HG03135 (cell line): Measurements from ENCODE around the gene PCDHGA3.
"Not testable (repeated sequence)": the region's sequence is repeated elsewhere in the genome, so short reads cannot be mapped to it uniquely, and the experiment has no call there.

ENCODE experiments used
- ATAC-seq: cut with Tn5 transposase; IDR thresholded peaks from one replicate; pipeline ENCODE4 v1.9.1; 2021; ENCODE audit warnings: mild to moderate bottlenecking, moderate library complexity; ENCODE audit not compliant: unreplicated experiment

PCDHGA3 gene

DNA sequence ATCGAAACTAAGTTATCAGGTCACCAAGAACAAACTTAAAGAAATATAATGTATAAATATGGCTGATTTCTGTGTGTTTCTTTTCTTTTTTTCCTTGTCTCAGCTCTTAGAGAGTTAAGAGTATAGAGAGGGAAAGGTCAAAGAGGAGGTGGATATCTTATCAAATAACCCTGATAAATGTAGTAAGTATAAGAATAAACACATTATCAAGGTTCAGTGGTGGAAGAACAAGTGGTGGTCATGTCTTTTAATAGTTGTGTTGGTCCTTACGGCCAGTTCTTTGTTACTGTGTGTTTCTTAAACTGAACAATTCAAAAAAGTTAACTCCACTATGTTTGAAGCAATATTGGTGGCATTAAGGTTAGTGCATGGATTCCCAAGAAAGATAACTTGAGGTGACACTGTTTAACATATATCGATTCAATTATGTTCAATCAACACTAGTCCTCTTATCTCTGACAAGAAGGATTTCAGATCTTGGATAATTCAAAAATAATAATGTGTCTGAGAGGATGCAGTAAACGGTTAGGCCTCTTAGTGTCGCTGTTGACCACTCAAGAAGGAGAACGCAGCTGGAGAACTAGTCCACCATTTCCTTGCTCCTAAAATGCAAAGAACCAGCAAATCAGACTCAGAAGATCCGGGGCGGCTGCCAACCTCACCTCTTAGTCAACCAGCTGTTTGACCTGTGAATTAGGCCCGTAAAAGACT lies at the start of gene PCDHGA3:
Gene PCDHGA3, plus strand, starts transcription at position 588 of the 711 bp plus-strand sequence. CDS start 205 bp downstream, outside the sequence.
- no peak for ATAC-seq

DNA sequence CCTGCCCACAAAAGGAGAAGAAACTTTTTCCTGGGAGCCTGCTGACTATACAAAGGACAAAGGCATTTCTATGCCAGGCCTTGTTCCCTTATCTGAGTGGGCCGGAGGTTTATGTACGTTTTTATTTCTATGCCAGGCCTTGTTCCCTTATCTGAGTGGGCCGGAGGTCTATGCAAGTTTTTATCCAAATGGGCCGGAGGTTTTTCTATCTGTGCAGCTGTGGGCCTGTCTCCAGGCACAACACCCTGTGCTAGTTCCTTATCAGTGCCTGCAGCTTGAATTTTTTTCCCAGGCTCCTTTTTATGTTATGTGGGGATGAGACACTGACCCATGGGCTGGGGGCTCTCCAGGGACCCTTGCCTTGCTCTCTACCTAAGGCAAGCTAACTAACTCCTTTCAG lies 45.3 kb upstream of the PCDHGA3 start:
- ATAC-seq = no peak

DNA sequence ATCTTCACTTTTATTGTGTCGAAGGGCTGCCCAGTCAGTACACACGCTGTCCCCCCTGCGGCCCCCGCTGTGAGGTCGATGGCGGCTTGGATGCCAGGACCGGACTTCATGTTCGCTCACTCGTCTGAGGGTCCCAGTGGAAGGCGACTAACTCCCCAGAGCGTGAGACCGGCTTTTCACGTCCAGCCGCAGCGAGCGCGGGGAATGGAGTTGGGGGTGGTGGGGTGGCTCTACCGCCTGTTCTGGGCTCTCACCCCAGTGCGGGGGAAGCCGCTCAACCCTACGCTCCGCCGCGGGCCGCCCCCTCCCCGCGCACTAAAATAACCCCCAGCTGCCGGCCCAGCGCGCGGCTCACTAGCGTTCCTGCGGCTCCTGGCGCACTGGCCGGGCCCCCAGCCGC lies 39.9 kb upstream of the PCDHGA3 start, which contains the start of gene SLC25A2:
Gene SLC25A2, minus strand, starts transcription at position 294 of the 400 bp plus-strand sequence. Its CDS starts 184 bp downstream, at position 110.
- ATAC-seq = no peak

DNA sequence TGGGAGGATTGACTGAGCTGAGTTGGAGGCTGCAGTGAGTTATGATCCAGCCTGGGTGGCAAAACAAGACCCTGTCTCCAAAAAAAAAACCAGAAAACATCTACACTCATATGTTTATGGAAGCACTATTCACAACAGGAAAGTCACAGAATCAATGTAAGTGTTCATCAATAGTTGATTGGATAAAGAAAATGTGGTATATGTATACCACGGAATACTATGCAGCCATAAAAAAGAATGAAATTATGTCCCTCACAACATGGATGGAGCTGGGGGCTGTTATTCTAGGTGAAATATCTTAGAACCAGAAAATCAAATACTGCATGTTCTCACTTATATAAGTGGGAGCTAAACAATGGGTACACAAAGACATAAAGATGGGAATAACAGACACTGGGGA lies 37.0 kb upstream of the PCDHGA3 start:
- no peak for ATAC-seq

- ATAC-seq = no peak
Observed at GRCh38 chr5:141313711-141314110, 29.9 kb upstream of the PCDHGA3 start.

GRCh38 chr5:141316963-141317362 lies 26.7 kb upstream of the PCDHGA3 start:
- ATAC-seq = not testable (repeated sequence)

DNA sequence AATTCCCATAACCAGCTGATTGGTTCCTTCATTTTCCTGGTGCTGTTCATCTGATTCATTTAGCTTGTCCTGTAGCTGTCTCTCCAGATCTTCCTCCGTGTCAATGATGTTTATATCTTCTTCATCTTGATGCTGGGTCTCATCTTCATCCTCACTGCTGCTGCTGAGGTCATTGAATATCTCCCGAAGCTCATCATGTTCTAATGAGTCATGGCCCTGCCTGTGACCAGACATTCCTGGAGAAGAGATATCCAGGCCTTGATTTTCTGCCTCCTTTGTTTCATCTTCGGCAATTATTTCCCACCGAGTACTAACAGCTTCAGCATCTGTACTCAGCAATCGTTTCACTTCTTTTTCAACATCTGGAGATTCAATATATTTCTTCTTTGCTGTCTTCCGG lies 24.4 kb upstream of the PCDHGA3 start:
- ATAC-seq = no peak

DNA sequence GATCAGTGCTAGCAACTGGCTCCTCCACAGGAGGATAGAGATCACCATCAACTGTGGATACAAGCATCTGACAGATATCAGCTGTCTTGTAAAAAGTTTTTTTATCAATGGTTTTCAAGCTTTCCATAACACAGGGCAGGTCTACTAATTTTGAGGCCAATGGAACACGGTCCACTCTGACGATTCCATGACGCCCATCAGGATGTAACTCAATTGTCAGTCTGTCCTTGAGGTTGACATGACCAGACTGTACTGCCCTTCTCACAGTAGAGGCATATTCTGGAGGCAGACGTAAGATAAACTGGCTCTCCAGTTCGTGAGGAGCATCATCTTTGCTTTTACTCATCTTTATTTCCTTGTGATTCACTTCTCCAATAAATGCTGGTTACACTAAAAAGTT lies 23.9 kb upstream of the PCDHGA3 start:
- no peak for ATAC-seq

DNA sequence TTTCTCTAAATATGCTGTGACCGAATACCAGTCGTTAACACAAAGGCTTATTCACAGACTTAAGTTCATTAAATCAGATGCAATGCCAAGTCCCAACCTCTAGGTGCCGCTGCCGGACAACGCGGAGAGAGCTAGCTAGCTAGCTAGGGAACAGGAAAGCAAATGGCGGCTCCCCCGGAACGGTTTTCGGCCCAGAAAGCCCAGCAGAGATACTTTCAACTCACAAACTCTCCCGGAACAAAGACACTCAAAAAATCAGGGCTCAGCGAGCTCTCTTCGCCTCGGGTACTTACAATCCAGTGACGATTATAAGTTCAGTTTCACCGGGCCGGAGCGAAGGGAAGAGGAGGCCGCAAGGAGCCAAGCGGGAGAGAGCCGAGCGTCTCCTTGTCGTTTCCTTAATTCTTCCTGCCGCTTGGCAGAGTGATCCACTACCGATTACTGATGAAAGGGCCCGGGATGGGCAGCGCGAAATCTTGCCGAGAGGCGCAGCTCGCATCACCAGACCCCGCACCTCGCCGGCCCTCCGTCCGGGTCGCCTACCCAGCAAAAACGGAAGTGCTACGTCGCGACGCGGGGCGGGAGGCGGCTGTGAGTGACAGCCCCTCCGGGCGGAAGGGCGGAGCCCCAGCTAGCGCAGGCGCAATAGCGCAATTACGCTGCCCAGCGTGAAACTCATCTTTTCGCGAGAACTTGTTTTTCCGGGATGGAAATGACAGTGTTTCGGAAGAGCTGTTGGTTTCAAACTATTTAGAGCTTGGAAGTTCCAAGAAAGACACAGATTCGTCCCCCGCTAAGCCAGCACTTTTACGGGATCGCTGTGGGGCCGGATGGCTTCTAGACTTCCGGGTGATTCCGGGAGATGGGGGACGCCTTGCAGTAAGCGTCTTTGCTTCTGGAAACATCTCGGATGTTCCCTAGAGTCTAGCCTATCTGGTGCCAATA lies 23.1 kb upstream of the PCDHGA3 start, which contains the start of gene TAF7:
Gene TAF7, minus strand, starts transcription at position 560 of the 945 bp plus-strand sequence. CDS start 740 bp downstream, outside the sequence.
- peak; percentile 98 for ATAC-seq

DNA sequence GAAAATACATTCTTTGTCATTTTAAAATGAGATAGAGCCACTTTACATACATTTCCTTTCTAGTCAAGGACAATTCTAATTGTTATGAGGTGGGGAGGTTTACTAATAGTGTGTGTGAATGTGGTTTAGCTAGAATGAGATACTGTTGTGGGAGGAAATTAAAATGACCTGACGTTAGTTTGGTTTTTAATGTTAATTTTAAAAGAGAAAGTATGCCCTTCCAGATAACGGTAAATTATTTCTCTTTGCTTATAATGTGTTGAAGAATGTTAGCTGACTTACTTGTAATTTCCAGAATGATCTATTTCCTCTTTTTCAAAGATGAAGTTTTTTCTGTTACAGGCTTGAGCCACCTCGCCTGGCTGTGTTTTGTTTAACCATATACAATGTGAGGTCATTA lies 21.4 kb upstream of the PCDHGA3 start:
- no peak for ATAC-seq

- peak; percentile 86 for ATAC-seq
Observed at GRCh38 chr5:141326088-141326854, 17.4 kb upstream of the PCDHGA3 start.

DNA sequence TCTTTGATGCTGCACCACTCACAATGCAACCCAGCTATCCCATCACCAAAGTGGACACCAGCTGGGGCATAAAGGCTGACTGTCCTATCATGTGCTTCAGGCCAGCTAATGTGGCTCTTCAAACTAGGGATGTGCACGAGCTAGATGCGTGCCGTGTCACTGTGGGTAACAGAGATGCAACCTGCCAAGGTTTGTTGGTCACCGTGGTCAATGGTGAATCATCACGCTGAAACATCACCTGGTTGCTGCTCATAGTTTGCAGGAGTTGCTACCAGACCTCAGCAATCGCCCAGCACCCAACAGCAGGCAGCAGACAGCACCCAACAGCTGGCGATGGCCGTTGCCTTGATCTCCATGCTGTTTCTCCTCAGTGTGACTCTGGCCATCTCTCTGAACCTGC lies 15.4 kb upstream of the PCDHGA3 start:
- no peak for ATAC-seq

DNA sequence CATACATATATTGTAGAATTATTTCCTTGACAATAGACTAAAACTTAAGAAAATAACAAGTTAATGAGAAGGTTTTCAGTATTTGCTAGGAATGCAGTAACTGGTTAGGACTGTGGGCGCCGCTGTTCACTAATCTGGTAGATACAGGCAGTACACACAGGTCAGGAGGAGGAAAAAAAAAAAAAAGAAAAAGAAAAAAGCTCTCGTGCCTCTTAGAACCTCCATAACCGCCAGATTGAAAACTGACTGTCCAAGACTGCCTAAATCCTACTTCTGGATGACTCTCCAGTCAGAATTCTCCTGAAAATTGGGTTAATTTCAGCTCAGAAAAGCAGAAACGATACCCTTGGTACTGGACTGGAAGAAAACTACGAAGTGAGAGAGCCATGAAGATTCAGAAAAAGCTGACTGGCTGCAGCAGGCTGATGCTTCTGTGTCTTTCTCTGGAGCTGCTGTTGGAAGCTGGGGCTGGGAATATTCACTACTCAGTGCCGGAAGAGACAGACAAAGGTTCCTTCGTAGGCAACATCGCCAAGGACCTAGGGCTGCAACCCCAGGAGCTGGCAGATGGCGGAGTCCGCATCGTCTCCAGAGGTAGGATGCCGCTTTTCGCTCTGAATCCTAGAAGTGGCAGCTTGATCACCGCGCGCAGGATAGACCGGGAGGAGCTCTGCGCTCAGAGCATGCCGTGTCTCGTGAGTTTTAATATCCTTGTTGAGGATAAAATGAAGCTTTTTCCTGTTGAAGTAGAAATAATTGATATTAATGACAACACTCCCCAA lies 13.1 kb upstream of the PCDHGA3 start, which contains the start of gene PCDHGA1:
Gene PCDHGA1, plus strand, starts transcription at position 216 of the 782 bp plus-strand sequence.
- ATAC-seq = no peak

DNA sequence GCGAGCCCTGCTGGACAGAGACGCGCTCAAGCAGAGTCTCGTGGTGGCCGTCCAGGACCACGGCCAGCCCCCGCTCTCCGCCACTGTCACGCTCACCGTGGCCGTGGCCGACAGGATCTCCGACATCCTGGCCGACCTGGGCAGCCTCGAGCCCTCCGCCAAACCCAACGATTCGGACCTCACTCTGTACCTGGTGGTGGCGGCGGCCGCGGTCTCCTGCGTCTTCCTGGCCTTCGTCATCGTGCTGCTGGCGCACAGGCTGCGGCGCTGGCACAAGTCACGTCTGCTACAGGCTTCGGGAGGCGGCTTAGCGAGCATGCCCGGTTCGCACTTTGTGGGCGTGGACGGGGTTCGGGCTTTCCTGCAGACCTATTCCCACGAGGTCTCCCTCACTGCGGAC lies 11.1 kb upstream of the PCDHGA3 start:
- not testable (repeated sequence) for ATAC-seq

GRCh38 chr5:141338538-141339306 lies 4.9 kb upstream of the PCDHGA3 start, which contains the start of gene PCDHGA2:
PCDHGA2 (plus strand) TSS chr5:141338760.
- ATAC-seq = no peak

- ATAC-seq = not testable (repeated sequence)
Observed at GRCh38 chr5:141340781-141341354, 2.8 kb upstream of the PCDHGA3 start.

- no peak for ATAC-seq
Observed at GRCh38 chr5:141342773-141343172, 856 bp upstream of the PCDHGA3 start.

DNA sequence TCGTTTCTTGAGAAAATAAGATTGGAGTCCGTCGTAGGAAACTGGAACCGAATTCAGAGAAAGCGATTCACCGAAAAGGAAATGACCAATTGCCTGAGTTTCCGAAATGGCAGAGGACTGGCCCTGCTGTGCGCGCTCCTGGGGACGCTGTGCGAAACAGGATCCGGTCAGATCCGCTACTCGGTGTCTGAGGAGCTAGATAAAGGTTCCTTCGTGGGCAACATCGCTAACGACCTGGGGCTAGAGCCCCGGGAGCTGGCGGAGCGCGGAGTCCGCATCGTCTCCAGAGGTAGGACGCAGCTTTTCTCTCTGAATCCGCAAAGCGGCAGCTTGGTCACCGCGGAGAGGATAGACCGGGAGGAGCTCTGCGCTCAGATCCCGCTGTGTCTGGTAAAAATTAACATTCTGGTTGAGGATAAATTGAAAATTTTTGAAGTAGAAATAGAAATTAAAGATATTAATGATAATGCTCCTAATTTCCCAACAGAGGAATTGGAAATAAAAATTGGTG lies 379 bp downstream of the PCDHGA3 start:
- no peak for ATAC-seq

DNA sequence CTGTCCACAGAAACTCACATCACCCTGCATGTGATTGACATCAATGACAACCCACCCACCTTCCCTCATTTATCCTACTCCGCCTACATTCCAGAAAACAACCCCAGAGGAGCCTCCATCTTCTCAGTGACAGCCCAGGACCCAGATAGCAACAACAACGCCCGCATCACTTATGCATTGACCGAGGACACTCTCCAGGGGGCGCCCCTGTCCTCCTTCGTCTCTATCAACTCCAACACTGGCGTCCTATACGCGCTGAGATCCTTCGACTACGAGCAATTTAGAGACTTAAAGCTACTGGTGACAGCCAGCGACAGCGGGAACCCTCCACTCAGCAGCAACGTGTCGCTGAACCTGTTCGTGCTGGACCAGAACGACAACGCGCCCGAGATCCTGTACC lies 1.7 kb downstream of the PCDHGA3 start:
- no peak for ATAC-seq
